Esophagus mucosa (tissue), 1 donor: Measurements from ENCODE around the gene ENTPD7. TPM values are rescaled to one million over a fixed set of nuclear protein-coding genes. Genes with fewer than 3 reads are reported as not detected.
"Not testable (repeated sequence)": the region's sequence is repeated elsewhere in the genome, so short reads cannot be mapped to it uniquely, and the experiment has no call there.

Experiments
- ATAC-seq: fragments of 200-7000 bp; cut with Tn5 transposase; one replicate; pipeline ENCODE4 v1.9.1; 2020
- total RNA-seq: library from RNA; stranded (reverse); gene quantifications from one replicate; pipeline ENCODE4 v1.2.4, GENCODE V29; 2023
- donor health status: DM: yes; HTN: yes; CAD: no.

ENTPD7 gene
- total RNA-seq, 1 donor from 2014 or later, result 16.0 TPM

DNA sequence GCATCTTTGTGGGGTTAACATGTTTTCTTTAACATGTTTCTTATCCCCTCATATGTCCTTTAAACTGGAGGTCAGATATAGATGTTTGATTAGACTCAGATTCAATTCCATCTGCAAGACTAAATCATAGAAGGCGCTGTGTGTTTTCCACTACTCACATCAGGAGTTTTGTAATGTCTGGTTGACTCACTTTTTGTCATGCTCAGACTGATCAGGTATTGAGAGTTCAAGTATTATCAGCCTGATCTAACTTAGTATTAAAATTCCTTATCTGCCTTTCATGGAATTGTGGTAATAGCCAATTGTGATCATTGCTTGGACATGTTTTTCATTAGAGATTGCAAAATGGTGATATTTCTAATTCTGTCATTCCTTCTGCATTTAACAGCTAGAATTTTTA, 30.2 kb downstream of the ENTPD7 start:
- ATAC-seq, result no peak

DNA sequence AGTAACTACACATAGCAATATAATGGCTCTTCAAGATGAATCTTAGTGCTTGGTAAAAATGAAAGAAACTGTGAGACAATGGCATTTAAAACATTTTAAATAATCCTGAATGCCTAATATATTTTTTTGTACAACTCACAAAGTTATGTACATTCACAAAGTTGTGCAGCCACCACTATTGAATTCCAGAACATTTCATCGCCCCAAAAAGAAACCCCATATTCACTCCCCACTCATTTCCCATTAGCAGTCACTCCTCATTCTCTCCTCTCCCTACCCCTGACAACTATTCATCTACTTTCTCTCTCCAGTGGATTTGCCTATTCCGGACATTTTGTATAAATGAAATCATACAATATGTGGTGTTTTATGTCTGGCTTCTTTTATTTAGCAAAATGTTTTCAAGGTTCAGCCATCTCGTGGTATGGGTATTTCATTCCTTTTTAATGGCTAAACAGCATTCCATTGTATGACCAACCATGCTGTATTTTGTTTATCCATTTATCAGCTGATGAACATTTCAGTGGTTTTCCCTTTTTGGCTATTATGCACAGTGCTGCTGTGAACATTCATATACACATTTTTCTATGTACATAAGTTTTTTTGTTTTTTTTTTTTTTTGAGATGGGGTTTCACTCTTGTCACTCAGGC, 34.7 kb downstream of the ENTPD7 start:
- ATAC-seq, result no peak

DNA sequence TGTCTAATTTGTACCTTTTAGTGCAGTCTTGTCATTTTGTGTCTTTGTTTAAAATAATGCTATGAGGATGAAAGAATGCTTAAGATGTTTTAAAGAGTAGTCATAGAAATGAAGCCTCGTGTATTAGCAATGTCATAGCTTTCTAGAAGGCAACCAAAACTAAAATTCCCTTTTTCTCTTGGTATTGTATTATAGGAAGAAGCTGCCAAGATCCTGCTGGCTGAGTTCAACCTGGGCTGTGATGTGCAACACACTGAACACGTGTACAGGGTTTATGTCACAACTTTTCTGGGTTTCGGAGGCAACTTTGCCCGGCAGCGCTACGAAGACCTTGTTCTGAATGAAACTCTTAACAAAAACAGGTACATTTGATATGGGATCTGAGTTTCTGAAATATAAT, 36.5 kb downstream of the ENTPD7 start:
- ATAC-seq, result no peak

DNA sequence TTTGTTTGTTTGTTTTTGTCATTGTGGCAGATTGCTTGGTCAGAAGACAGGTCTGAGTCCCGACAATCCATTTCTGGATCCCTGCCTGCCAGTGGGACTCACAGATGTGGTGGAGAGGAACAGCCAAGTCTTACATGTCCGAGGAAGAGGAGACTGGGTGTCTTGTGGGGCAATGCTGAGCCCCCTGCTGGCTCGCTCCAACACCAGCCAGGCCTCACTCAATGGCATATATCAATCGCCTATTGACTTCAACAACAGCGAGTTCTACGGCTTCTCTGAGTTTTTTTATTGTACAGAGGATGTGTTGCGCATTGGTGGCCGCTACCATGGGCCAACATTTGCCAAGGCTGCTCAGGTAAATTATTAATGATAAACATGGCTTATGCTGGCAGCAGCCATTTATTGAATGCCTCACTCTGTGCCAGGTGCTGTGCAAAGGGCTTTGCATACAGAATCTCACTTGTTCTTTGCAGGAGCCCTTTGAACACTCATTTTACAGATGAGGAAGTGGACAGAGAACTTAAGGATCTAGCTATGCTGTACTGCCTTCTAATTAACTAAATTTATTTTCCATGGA, 39.3 kb downstream of the ENTPD7 start:
- ATAC-seq, result no peak

DNA sequence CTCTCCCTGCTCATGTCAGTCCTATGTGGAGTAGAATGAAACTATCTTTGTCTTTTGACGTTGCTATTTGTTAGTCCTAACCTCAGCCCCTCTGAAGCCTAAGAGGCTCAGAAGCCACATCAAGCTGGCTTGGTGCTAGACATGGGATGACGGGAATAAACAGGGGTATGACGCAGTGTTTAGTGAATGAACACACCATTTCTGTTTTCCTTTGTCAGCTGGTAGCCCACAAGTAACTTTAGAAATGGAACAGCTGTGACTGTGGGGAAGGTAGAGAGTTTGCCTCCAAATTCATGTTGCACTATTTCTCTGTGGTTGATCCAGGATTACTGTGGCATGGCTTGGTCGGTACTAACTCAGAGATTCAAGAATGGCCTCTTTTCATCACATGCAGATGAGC, 41.3 kb downstream of the ENTPD7 start:
- no peak for ATAC-seq

DNA sequence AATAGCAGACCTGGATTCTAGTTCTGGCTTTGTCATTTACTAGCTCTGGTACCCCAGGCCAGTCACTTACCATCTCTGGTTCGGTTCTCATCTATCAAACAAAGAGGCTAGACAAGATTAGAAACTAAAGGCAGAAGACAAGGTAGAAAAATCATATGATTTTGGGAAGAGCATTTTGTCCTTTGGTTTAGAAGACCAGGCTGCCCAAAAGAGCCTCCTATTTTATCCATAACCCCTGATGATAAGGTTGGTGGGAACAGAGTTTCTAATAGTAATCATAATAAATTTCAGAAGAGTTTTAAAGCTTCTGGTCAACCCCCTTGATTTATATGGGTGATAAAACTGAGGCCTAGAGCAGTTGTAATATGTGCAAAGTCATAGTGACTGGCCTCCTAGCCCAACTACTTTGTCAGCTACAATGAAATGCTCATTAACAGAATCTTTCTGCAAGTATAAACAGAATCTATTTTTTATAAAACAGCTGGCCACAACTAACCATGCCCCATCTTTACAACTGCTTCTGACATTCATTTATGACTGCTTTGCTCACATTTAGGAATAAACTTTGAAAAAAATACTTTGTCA, 49.2 kb downstream of the ENTPD7 start:
- ATAC-seq, result no peak

DNA sequence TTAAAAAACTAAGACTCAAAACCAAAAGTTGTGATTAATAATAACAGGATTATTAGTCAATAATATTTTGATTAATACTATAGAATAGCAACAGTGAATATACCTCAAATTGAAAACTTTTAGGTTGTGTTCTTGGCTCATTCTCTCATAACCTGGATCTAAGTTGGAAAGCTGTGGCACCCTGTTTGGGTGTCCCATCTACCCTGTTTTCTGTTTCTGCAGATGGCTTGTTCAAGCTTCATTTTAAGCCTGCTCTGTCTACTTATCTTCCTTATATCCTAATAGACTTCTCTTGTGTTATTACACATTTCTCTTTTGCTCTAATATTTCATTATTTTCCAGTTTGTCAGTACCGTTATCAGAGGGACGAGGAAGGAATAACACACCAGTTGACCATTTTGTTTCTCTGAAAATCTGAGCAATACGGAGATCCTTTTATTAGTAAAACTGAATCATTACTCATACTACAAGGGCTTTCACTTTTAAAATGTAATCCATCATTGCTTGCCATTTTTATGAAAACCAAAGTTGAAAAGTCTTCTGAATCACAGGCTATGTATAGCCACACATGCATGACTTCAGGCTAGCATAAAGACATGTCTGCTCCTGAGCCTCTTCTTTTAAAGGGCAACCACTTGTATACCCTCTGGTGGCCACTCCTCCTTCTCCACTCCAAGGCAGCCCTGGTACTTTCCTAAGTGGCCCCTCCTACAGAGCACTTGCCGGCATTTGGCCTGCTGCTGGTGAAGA, 50.3 kb downstream of the ENTPD7 start:
- ATAC-seq, result peak; percentile 92

DNA sequence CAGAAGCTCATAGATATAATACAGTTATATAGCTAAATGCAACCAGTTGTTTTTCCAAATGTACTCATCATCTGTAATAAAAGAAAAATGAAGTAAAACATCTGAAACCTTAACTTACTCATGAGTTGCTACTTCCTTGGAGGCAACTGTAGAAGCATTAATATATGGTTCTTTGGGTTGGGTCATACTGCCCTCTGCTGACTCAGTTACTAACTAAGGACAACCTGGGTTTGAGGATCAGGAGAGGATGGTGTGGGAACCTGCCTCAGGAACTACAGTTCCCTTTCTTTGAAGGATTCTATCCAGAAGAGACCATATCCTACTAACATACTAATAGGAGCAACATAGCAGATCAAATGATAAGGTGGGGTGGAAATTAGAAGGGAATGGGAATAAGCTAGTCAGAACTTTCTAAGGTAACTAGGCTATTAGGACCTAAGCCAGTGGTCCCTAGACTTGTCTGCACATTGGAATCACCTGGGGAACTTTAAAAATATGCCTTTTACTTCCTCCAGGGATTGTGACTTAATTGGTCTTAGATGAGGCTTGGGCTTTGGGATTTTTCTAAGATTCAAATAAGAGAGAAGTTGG, 51.9 kb downstream of the ENTPD7 start:
- ATAC-seq, result peak; percentile 84

DNA sequence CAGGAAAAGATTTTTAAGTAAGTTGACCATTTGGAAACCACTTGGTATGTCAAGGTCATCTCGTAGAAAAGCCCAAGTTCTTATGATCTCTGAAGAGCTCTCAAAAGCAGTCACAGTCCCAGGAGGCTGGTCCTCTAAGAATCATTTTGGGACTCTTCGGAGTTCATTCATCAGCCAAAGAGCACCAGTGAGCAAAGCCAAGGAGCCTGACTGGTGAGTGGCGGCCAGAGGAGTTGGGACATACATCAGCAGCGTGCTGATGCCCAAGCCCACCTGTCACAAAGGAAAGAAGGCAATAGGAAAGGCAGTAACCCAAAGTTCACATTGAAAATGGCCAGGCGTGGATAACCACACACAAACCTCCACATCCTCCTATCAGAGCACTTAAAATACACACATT, 55.1 kb downstream of the ENTPD7 start:
- ATAC-seq, result no peak

DNA sequence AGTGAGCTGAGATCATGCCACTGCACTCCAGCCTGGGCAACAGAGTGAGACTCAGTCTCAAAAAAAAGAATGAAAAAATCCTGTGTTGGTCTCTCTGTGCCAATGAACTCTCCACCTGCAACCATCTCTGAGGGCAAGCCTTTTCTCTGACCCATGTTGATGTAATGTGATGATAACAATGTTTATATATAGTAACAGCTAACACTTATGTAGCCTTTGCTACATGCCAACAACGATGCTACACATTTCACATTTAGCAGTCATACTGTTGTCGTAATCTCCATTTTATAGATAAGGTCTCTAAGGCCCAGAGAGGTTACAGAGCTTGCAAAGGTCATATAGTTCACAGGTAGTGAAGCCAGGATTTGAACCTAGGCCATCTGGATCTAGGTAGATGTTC, 61.1 kb downstream of the ENTPD7 start:
- ATAC-seq, result no peak

DNA sequence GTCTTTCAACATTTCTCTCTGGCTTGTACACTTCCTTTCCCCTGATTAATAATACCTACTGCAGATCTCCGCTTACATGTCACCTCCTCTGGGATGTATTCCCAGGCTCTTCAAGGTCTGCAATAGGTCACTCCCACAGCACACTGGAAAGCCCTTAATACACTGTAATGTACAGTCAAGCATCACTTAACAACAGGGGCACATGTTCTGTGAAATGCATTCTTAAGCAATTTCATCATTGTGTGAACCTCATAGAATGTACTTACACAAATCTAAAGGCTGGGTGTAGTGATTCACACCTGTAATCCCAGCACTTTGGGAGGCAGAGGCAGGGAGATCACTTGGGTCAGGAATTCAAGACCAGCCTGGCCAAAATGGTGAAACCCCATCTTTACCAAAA, 70.7 kb downstream of the ENTPD7 start:
- ATAC-seq, result peak; percentile 60

DNA sequence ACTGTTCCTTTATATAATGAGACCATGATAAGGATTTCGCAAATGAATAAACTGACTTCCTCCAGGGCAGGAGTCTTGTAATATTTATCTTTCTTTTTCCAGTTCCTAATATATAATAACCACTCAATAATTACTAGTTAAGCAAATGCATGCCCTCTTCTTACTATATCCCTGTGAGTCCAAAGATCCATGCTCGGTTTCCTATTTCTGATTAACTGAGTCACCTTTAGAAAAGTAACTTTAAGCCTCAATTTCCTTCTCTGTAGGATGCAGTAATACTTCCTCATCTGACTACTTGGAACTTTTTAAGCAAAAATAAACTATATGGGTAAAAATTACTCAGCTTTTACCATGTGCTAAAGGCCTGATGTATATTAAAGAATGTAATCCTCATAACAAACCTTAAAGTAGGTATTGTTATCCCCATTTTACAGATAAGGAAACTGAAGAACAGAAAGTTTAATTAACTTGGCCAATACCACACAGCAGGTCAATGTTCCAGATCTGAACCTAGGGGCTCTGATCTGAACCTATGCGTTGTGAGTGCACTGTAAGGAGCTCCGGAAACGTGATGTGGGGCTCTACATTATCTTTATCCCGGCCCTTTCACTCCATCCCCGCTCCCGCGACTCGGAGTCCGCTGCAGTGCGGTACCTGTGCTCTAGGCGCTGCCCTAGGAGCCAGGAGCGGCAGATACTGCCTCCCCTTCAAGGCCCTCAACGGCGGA, 72.2 kb downstream of the ENTPD7 start:
- no peak for ATAC-seq

DNA sequence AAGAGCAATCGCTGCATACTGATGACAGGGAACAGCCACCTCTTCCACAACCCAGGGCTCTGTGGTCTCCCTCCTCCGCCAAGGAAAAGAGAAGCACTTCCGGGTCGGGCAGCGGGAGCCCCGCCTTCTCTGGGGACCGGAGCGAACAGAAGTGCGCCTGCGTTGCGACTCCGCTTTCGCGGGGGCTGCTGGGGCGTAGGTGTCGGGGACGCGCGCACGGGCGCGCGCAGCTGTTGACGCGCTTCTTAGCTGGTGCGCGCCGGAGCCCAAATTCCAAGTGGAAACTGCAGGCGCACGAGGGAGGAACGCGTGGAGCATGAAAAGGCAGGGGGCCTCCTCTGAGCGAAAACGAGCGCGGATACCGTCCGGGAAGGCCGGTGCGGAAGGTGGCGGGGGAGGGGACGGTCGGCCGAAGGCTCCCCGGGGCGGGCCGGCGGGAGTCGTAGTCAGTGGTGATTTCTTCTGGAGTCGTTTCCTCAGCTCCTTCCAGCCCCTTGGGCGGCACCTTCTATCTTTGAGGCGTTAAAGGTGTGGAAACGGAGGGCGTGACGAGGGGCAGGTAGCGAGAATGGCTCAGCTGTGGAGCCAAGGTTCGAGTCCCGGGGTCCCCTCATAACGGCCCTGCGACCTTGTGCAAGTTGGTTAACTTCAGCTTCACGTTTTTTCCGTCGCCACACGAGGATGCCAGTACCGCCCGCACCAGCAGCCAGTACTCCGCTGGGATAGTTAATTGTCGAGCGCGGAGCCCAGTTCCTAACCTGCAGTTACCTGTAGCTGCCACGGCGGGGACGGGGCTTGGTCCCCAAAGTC, 72.9 kb downstream of the ENTPD7 start, which contains the start of the genes COX15 and CUTC:
Gene COX15 (minus strand): TSS at position 95 of the 810 bp plus-strand sequence. CDS start 78 bp downstream, at position 17.
Gene CUTC (plus strand): TSS at position 202 of the 810 bp plus-strand sequence. CDS start 115 bp downstream, at position 317.
- peak; percentile 93 for ATAC-seq

DNA sequence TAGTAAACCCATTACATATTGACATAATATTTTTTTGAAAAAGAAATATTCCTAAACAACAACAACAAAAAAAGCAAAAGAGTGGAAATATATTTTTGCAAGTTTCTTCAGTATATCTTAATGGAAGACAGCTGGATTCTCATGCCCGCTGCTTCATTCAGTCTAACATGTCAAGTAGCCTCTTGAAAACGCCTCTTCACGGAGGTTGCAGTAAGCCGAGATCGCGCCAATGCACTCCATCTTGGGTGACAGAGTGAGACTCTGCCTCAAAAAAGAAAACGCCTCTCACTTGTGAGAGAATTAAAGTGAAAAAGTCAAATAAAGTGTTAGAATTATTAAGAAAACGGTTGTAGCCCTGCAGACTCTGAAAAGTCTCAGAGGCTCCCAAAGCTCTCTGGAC, 74.1 kb downstream of the ENTPD7 start:
- ATAC-seq, result no peak

DNA sequence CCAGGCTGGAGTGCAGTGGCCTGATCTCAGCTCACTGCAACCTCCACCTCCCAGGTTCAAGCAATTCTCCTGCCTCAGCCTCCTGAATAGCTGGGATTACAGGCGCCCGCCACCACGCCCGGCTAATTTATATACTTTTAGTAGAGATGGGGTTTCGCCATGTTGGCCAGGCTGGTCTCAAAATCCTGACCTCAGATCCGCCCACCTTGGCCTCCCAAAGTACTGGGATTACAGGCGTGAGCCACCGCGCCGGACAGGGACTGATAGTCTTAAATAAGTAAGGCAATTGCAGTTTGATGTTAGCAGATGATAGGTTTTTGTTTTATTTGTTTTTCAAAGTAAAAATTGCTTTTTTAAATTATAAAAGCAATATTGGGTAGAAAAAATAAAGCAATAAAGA, 74.8 kb downstream of the ENTPD7 start:
- not testable (repeated sequence) for ATAC-seq

DNA sequence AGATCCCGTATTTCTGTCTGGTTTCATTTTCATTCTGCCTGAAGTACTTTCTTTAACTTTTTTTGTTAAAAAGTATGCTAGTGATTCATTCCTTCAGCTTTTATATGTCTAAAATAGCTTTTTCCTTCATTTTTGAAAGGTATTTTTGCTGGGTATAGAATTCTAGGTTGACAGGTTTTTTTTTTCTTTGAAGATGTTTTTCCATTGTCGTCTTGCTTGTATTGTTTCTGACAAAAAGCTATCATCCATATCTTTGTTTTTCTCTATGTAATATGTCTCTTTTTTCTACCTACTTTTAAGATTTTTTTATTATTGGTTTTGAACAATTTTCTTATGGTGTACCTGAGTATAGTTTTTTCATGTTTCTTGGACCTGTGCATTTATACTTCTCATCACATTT, 81.0 kb downstream of the ENTPD7 start:
- no peak for ATAC-seq

DNA sequence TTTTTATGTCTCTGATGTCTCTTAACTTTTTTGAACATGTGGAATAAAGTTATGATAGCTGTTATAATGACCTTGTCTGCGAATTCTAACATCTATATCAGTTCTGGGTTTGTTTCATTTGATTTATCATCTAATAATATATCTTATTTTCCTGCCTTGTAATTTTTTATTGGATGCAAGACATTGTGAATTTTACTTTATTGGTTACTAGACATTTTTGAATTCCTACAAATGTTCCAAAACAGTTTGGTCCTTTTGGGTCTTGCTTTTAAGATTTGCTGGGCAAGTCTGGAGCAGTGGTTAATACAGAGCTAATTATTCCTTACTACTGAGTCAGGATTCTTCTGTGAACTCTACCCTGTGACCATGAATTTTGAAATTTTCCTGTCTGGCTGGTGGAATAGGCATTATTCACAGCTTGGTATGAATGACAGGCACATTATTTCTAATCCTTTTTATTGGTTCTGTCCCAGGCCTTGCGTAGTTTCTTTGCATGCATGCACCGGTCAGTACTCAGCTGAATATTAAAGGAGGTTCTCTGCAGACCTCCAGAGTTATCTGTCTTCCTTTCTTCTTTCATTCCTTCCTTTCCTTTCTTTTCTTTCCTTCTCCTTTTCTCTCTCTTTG, 81.7 kb downstream of the ENTPD7 start:
- ATAC-seq, result peak; percentile 71

DNA sequence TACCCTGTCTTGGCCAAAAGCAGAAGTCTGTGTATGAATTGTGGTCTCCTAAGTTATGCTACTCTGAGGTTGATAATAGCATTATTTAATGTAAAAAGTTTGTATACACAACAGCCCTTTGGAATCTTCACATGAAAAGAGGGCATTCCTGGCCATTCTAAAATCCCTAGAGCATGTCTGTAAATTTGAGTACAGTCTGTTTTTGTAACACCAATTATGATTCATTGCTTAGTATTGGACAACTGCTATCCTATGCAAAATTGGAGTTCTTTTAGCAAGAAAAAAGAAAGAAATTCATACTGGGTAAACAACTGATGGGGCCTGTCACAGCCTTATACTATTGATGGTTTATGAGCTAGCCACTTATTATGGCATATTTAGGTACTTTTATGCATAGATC, 82.9 kb downstream of the ENTPD7 start:
- ATAC-seq, result no peak

DNA sequence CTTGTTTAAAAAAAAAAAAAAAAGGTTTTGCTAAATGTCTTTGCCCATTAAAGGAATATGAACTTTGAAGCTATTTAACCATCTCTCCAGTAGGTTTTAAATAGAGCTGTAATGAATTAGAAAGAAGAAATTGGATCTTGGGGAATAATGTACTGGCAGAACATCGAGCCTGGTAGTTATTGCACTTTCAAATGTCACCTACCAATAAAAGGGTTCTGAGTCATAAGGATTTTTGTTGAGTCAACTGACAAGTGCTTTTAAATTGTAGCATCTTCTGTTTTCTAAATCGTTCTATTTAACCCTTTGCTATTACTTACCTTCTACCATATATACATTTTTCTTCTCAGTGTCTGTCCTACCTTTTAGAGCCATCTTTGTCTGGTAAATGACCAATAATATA, 83.4 kb downstream of the ENTPD7 start:
- no peak for ATAC-seq

DNA sequence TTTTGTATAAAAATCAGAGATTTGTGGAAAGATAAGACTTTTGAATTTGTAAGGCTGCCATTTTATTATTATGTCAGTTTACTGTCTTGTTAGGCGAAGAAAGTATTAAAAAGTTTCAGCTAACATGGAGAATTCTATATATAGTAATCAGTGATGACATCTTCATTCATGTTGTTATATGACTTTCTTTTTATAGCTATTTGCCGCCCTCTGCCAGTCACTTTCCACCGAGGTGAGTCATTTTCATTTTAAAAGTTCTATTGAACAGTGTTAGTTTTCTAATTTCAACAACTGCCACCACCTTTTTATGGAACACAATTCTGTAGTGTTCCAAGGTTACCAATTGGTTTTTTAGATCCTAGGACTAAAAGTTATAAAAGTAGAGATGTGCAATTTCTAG, 84.5 kb downstream of the ENTPD7 start:
- no peak for ATAC-seq

DNA sequence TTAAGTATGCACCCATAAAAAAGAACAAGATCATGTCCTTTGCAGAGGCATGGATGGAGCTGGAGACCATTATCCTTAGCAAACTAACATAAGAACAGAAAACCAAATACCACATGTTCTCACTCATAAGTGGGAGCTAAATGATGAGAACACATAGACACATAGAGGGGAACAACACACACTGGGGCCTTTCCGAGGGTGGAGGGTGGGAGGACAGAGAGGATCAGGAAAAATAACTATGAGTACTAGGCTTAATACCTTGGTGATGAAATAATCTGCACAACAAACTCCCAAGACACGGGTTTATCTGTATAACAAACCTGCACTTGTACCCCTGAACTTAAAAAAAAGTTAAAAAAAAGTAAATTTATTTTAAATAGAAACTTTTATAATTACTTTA, 86.9 kb downstream of the ENTPD7 start:
- ATAC-seq, result not testable (repeated sequence)
